HCT116 (cell line): ENCODE data around the gene SOX6.

Experiments
- CEBPB ChIP-seq: IDR thresholded peaks from 2 replicates; pipeline ENCODE4 v1.6.1; 2012; ENCODE audit warnings: low read depth
- POLR2A ChIP-seq: IDR thresholded peaks from 2 replicates; pipeline ENCODE4 v1.7.0; 2011; ENCODE audit warnings: borderline replicate concordance; ENCODE audit not compliant: insufficient read depth, insufficient read length; ENCODE audit errors: extremely low read depth
- YY1 ChIP-seq: IDR thresholded peaks from 2 replicates; pipeline ENCODE4 v1.6.1; 2011; ENCODE audit warnings: low read length, low read depth, moderate library complexity, mild to moderate bottlenecking; ENCODE audit not compliant: insufficient replicate concordance; ENCODE audit errors: extremely low read depth
- TF ChIP-seq, protein P1 (sequence below), 3 experiments: fragments of 200-600 bp in 1 of 3; sonication (generic) in 1 of 3; IDR thresholded peaks in 2 of 3; conservative IDR thresholded peaks in 1 of 3; 2 replicates each; pipeline ENCODE4 v1.5.1; 2012 to 2017; ENCODE audit warnings: low read depth in 2 of 3, low read length in 2 of 3, antibody characterized with exemption in 1 of 3, borderline replicate concordance in 1 of 3, control low read depth in 1 of 3, mild to moderate bottlenecking in 1 of 3, mixed read lengths in 1 of 3, mixed run types in 1 of 3, moderate library complexity in 1 of 3; ENCODE audit not compliant: insufficient read depth in 1 of 3

- TF ChIP-seq, protein P1, sequence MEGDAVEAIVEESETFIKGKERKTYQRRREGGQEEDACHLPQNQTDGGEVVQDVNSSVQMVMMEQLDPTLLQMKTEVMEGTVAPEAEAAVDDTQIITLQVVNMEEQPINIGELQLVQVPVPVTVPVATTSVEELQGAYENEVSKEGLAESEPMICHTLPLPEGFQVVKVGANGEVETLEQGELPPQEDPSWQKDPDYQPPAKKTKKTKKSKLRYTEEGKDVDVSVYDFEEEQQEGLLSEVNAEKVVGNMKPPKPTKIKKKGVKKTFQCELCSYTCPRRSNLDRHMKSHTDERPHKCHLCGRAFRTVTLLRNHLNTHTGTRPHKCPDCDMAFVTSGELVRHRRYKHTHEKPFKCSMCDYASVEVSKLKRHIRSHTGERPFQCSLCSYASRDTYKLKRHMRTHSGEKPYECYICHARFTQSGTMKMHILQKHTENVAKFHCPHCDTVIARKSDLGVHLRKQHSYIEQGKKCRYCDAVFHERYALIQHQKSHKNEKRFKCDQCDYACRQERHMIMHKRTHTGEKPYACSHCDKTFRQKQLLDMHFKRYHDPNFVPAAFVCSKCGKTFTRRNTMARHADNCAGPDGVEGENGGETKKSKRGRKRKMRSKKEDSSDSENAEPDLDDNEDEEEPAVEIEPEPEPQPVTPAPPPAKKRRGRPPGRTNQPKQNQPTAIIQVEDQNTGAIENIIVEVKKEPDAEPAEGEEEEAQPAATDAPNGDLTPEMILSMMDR (IDR thresholded peaks at IDR 0.05 in 2 of 3, conservative IDR thresholded peaks at IDR 0.05 in 1 of 3; ENCODE audit: borderline replicate concordance in 1 of 3, insufficient read depth in 1 of 3, low read depth in 2 of 3, low read length in 2 of 3): no peak
- TF ChIP-seq POLR2A (no peak), YY1 (no peak), CEBPB (no peak)
Observed at GRCh38 chr11:16125796-16126195, 230.6 kb downstream of the SOX6 start.
